Caco-2 (cell line): ENCODE data around the gene SEPTIN2. TPM values are rescaled to one million over a fixed set of nuclear protein-coding genes. Genes with fewer than 3 reads are reported as not detected.

Experiments
- BruUV-seq: library from RNA; stranded (reverse); fragments of 400-500 nt; replicated peaks from 2 replicates; lab custom pipeline; 2021; lab: Mats Ljungman, UMichigan
- CTCF ChIA-PET: fragments of 300-600 bp; sonication (Branson Sonifier 250); formaldehyde crosslinking; loops from one replicate; lab custom pipeline; 2022; ENCODE audit warnings: antibody characterized with exemption; lab: Charles Lee
- POLR2A ChIA-PET: fragments of 300-600 bp; sonication (Branson Sonifier 250); formaldehyde crosslinking; loops from one replicate; lab custom pipeline; 2022; ENCODE audit warnings: antibody characterized with exemption; lab: Charles Lee
- DNase-seq, 2 experiments: peaks; one replicate each; pipeline versions ENCODE4 v3.0.0 to v3.0.0-alpha.2; 2020 to 2022
- H3K27me3 ChIP-seq: replicated peaks from 2 replicates; pipeline ENCODE4 v1.6.0; 2011; ENCODE audit warnings: low read length; ENCODE audit not compliant: control insufficient read depth, insufficient read depth
- H3K36me3 ChIP-seq: 2 replicates; pipeline ENCODE4 v1.5.1; 2011; ENCODE audit warnings: low read length; ENCODE audit not compliant: control insufficient read depth, insufficient read depth
- H3K4me1 ChIP-seq: fragments of 250-450 bp; sonication (Bioruptor Pico); 2 replicates; pipeline ENCODE4 v1.5.1; 2020; ENCODE audit warnings: mild to moderate bottlenecking
- H3K4me3 ChIP-seq: 2 replicates; pipeline ENCODE4 v1.5.1; 2011; ENCODE audit warnings: low read depth, mild to moderate bottlenecking, control low read depth, low read length
- H3K9me3 ChIP-seq: fragments of 250-450 bp; sonication (Bioruptor Pico); 2 replicates; pipeline ENCODE4 v1.5.1; 2020; ENCODE audit warnings: mild to moderate bottlenecking, moderate library complexity
- H3K27ac Mint-ChIP-seq: one replicate; pipeline ENCODE4 v1.8.0; 2022; ENCODE audit warnings: mixed read lengths; ENCODE audit not compliant: unreplicated experiment
- H3K27me3 Mint-ChIP-seq: one replicate; pipeline ENCODE4 v1.8.0; 2022; ENCODE audit warnings: mixed read lengths; ENCODE audit not compliant: insufficient read depth, unreplicated experiment
- H3K36me3 Mint-ChIP-seq: one replicate; pipeline ENCODE4 v1.8.0; 2022; ENCODE audit warnings: mild to moderate bottlenecking, mixed read lengths; ENCODE audit not compliant: insufficient read depth, unreplicated experiment
- H3K4me1 Mint-ChIP-seq: one replicate; pipeline ENCODE4 v1.8.0; 2022; ENCODE audit warnings: low read depth, mixed read lengths; ENCODE audit not compliant: unreplicated experiment
- H3K4me3 Mint-ChIP-seq: one replicate; pipeline ENCODE4 v1.8.0; 2022; ENCODE audit warnings: mild to moderate bottlenecking, moderate library complexity, mixed read lengths; ENCODE audit not compliant: unreplicated experiment
- H3K9me3 Mint-ChIP-seq: one replicate; pipeline ENCODE4 v1.8.0; 2022; ENCODE audit warnings: mixed read lengths; ENCODE audit not compliant: unreplicated experiment
- CTCF ChIP-seq, 2 experiments: fragments of 200-600 bp in 1 of 2; IDR thresholded peaks; 1 replicate in 1 of 2; 2 replicates in 1 of 2; pipeline versions ENCODE4 v1.5.1 to v1.8.0; 2011 to 2022; ENCODE audit warnings: antibody characterized with exemption in 1 of 2, control low read depth in 1 of 2, inconsistent platforms in 1 of 2, low read depth in 1 of 2, low read length in 1 of 2, mild to moderate bottlenecking in 1 of 2, moderate library complexity in 1 of 2; ENCODE audit not compliant: insufficient read depth in 1 of 2, severe bottlenecking in 1 of 2, unreplicated experiment in 1 of 2
- intact Hi-C: fragments of 100-400 bp; cut with micrococcal nuclease; formaldehyde crosslinking; loops from one replicate; pipeline ENCODE4 v1.10.0; 2022; ENCODE audit not compliant: unreplicated experiment
- total RNA-seq: library from RNA; stranded (reverse); gene quantifications from 2 replicates; pipeline ENCODE4 v1.2.3, GENCODE V29; 2022

Gene SEPTIN2
- total RNA-seq, 1 experiment from 2014 or later = 209 TPM

GRCh38 chr2:241386519-241386918 lies 70.8 kb downstream of the SEPTIN2 start:
- intact Hi-C loops = no loop called here
- DNase-seq = no peak
- H3K36me3 Mint-ChIP-seq = peaks cover 17% of the 10 kb centered on the region
- H3K4me3 Mint-ChIP-seq = no peak overlapping the region
- no peaks in the 10 kb centered on the region for H3K36me3 ChIP-seq
- no peak overlapping the region for H3K27ac Mint-ChIP-seq
- no peaks in the 10 kb centered on the region for H3K27me3 ChIP-seq
- no peak overlapping the region for H3K4me3 ChIP-seq
- ChIA-PET CTCF (no interaction called here), POLR2A (no interaction called here)
- TF ChIP-seq CTCF (IDR thresholded peaks at IDR 0.05; ENCODE audit: insufficient read depth in 1 of 2, low read depth in 1 of 2, low read length in 1 of 2, severe bottlenecking in 1 of 2, unreplicated experiment in 1 of 2) = no peak
- H3K4me1 Mint-ChIP-seq = peaks cover 1% of the 10 kb centered on the region
- H3K9me3 Mint-ChIP-seq = no peaks in the 10 kb centered on the region
- BruUV-seq = no TSS peak
- no peaks in the 10 kb centered on the region for H3K9me3 ChIP-seq
- no peaks in the 10 kb centered on the region for H3K4me1 ChIP-seq
- H3K27me3 Mint-ChIP-seq = no peaks in the 10 kb centered on the region

DNA sequence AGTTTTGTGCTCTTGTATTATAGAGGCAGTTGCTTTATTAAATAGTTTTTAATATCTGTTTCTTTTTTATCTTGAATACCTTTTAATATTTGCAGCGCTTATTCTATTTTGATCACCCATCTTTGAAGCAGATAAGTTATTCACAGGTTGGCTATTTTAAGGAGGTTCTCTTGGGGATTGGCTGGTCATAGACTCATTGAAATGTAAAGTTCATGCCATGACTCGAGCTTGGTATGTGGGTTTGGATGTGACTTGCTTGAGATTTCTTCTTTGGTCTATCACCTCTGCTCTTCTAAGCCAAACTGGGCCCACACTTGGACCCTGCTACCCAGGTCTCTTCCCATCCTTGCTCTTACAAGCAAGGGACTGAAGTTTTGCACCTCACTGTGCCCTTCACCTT lies 74.0 kb downstream of the SEPTIN2 start:
- Mint-ChIP-seq H3K36me3 (peaks cover 14% of the 10 kb centered on the region), H3K4me1 (peaks cover 11% of the 10 kb centered on the region), H3K9me3 (no peaks in the 10 kb centered on the region), H3K4me3 (no peak overlapping the region), H3K27me3 (no peaks in the 10 kb centered on the region), H3K27ac (no peak overlapping the region)
- Histone ChIP-seq H3K4me3 (no peak overlapping the region), H3K9me3 (no peaks in the 10 kb centered on the region), H3K36me3 (no peaks in the 10 kb centered on the region), H3K27me3 (no peaks in the 10 kb centered on the region), H3K4me1 (no peaks in the 10 kb centered on the region)
- CTCF ChIA-PET = no interaction called here
- BruUV-seq = no TSS peak
- intact Hi-C loops = no loop called here
- POLR2A ChIA-PET = no interaction called here
- TF ChIP-seq CTCF (IDR thresholded peaks at IDR 0.05; ENCODE audit: insufficient read depth in 1 of 2, low read depth in 1 of 2, low read length in 1 of 2, severe bottlenecking in 1 of 2, unreplicated experiment in 1 of 2) = no peak
- DNase-seq = no peak

- peaks cover 11% of the 10 kb centered on the region for H3K4me1 Mint-ChIP-seq
- no peak for TF ChIP-seq CTCF (IDR thresholded peaks at IDR 0.05; ENCODE audit: insufficient read depth in 1 of 2, low read depth in 1 of 2, low read length in 1 of 2, severe bottlenecking in 1 of 2, unreplicated experiment in 1 of 2)
- no peaks in the 10 kb centered on the region for H3K27me3 ChIP-seq
- H3K9me3 Mint-ChIP-seq = no peaks in the 10 kb centered on the region
- POLR2A ChIA-PET = no interaction called here
- H3K4me3 ChIP-seq = no peak overlapping the region
- BruUV-seq = no TSS peak
- H3K4me1 ChIP-seq = no peaks in the 10 kb centered on the region
- H3K9me3 ChIP-seq = no peaks in the 10 kb centered on the region
- no peaks in the 10 kb centered on the region for H3K27me3 Mint-ChIP-seq
- H3K36me3 Mint-ChIP-seq = peaks cover 14% of the 10 kb centered on the region
- intact Hi-C loops = no loop called here
- no peak for DNase-seq
- no peaks in the 10 kb centered on the region for H3K36me3 ChIP-seq
- CTCF ChIA-PET = no interaction called here
- H3K4me3 Mint-ChIP-seq = no peak overlapping the region
- no peak overlapping the region for H3K27ac Mint-ChIP-seq
Observed at GRCh38 chr2:241390301-241391206, 74.8 kb downstream of the SEPTIN2 start.
